ENCODE data around the gene KIF3C.

GRCh38 chr2:25993049-25993448 is 10.8 kb upstream of the KIF3C start:
- TF ChIP-seq CTCF (IDR thresholded peaks at IDR 0.05) (no peak), EZH2 (IDR thresholded peaks at IDR 0.05) (no peak), EZH2phosphoT487 (IDR thresholded peaks at IDR 0.05) (no peak)
